Right renal cortex interstitium (tissue), 3 donors: ENCODE measurements around the gene TNFRSF18. TPM values are rescaled to one million over a fixed set of nuclear protein-coding genes. Genes with fewer than 3 reads are reported as not detected.
"Not testable (repeated sequence)": the region's sequence is repeated elsewhere in the genome, so short reads cannot be mapped to it uniquely, and the experiment has no call there.

ENCODE experiments used
- DNase-seq, 3 donors: peaks; one replicate each; pipeline ENCODE4 v3.0.0-alpha.2; 2013; ENCODE audit warnings: low read depth in 3 of 3, low spot score in 2 of 3
- polyA plus RNA-seq, 3 donors: library from polyadenylated mRNA; unstranded; fragments of 120-200 nt; gene quantifications; one replicate each; pipeline ENCODE4 v1.2.1, GENCODE V29; 2013; ENCODE audit not compliant: insufficient read length in 3 of 3

TNFRSF18 gene
- polyA plus RNA-seq, 3 donors: 0.33 to 0.68 TPM; not detected in 1

- DNase-seq: no peak
Observed at GRCh38 chr1:1199141-1199960, 7.0 kb downstream of the TNFRSF18 start.

GRCh38 chr1:1198423-1199140 lies 7.8 kb downstream of the TNFRSF18 start:
- no peak for DNase-seq

DNA sequence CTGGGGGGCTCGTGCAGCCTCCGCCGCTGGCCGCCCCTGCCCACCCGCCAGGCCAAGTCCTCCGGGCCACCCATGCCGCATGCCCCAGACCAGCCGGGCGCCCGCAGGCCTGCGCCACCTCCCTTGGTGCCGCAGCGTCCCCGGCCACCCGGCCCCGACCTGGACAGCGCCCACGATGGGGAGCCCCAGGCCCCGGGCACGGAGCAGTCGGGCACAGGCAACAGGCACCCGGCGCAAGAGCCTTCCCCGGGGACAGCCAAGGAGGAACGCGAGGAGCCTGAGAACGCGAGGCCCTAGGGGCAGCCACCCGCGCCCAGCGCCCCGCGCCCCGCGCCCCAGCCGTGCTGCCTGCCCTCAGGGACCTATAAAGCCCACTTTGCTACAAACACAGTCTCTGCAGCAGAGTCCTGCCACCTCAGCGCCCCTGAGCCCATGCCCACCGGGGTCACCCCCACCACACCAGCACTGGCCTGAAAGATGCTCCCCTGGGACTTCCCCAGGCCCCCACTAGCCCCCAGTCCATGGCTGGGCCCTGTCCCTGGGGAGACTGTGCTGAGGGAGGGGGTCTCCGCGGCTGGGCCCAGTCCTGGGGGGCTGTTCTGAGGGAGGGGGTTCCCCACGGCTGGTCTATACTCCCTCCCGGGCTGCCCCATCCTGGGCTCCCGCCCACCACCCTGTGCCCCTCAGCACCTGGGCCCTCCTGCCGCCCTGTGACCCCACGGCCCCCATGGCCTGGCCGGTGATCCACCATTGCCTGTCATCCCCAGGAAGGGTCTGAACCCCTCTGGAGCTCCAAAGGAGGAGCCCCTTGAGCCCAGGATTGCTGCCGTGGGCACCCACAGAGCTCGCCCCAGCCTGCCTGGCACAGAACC lies 8.6 kb downstream of the TNFRSF18 start:
- DNase-seq: no peak

GRCh38 chr1:1197188-1197500 lies 9.2 kb downstream of the TNFRSF18 start:
- DNase-seq: no peak

DNA sequence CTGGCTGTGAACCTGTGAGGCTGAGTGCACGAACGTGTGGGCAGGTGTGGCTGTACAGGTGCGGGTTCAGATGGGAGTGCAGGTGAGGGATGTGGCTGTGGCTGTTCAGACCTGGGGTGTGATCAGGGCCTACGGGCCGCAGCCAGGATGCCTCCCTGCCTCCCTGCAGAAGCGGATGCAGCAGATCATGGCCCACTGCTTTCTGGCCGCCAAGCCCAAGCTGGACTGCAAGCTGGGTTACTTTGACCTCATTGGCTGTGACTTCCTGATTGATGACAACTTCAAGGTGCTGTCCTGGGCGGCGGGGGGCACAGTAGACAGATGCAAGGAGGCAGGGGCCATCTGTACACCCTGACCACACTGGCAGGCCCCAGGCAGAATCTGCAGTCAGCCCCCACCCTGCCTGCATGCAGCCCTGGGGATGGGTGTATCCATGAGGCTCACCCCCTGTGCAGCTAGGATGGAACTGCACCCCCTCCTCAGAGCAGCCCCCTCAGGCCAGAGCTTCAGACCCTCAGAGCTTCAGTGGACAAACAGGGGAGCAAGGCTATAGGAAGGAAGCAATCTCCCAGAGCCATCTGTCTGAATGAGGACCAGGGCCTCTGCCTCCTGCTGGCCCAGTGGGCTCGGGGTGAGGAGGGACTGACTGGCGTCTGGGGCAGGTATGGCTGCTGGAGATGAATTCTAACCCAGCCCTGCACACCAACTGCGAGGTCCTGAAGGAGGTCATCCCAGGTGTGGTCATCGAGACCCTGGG lies 9.8 kb downstream of the TNFRSF18 start:
- DNase-seq: no peak

GRCh38 chr1:1195726-1196125 lies 10.7 kb downstream of the TNFRSF18 start:
- not testable (repeated sequence) for DNase-seq

DNA sequence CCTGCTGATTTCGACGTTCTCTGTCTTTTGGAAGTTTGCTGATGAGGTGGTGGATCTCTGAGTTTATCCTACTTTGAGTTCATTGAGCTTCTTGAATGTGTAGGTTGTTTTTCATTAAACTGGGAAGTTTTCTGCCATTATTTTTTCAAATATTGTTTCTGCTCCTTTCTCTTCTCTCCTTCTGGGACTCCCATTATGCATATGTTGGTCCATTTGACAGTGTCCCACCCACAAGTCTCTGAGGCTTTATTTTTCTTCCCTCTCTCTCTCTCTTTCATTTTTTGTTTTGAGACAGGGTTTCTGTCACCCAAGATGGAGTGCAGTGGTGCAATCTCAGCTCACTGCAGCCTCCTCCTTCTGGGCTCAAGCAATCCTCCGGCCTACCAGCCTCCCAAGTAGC lies 11.7 kb downstream of the TNFRSF18 start:
- DNase-seq: no peak

DNA sequence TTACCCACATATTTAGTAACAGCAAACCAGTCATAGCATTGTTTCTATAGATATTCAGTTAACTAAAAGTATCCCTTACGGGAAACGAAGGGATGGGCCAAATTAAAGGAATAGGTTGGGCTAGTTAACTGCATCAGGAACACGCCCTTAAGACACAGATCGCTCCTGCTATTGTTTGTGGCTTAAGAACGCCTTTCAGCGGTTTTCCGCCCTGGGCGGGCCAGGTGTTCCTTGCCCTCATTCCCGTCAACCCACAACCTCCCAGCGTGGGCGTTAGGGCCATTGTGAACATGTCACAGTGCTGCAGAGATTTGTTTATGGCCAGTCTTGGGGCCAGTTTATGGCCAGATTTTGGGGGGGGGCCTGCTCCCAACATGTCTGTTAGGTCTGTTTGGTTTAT lies 14.7 kb downstream of the TNFRSF18 start:
- DNase-seq: no peak

DNA sequence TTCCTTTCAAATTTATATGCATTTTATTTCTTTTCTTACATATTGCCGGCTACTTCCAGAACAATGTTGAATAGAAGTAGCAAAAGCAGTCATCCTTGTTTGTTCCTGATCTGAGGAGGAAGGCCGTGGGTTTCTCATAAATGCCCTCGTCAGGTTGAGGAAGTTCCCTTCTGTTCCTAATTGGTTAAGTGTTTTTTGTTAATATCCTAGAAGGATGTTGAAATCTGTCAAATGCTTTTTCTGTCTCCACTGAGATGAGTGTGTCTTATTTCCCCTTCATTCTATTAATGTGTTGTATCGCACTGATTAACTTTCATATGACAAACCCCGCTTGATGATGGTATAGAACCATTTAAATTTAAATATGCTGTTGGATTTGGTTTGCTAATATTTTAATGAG lies 17.3 kb downstream of the TNFRSF18 start:
- DNase-seq: no peak

DNA sequence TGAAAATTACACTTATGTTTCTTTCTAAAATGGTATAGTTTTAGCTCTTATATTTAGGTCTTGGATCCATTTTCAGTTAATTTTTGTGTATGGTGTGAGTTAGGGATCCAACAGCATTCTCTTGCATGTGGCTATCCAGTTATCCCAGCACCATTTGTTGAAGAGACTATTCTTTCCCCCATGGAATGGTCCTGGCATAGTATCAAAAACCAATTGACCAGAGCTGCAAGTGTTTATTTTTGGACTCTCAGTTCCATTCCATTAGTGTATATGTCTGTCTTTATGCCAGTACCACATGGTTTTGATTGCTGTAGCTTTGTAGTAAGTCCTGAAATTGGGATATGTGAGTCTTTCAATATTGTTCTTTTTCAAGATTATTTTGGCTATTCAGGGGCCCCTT lies 18.5 kb downstream of the TNFRSF18 start:
- no peak for DNase-seq

DNA sequence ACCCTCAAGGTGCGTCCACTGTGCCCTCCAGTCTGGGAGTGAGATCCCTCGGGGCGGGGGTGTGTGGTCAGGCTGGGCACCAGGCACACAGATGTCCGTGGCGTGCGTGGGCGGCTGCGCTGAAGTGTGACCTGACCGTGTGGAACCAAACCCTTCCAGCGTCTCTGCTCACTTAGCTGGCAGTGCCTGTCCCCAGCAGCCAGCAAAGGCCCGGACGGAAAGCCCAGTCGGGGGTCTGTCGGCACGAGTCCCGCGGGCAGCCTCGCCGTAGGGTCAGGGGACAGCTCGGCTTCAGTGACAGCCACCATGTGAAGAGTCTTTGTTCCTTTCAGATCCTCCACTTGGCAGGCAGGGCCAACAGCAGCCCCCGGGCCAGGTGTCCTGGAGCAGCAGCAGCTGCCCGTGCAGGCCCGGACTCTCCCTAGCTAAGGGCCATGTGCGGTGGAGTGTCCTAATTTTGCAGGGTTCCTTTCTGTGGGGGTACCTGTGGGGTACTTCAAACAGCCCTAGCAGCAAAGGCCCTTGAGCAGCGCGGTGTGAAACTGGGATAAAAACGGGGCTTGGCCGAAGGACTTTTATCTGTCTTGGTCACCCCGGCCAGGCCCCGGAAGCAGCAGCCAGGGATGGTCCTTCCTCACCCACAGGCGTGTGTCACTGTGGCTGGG lies 21.2 kb downstream of the TNFRSF18 start:
- no peak for DNase-seq

GRCh38 chr1:1183833-1184775 lies 22.3 kb downstream of the TNFRSF18 start:
- no peak for DNase-seq

GRCh38 chr1:1183221-1183747 lies 23.1 kb downstream of the TNFRSF18 start:
- no peak for DNase-seq

DNA sequence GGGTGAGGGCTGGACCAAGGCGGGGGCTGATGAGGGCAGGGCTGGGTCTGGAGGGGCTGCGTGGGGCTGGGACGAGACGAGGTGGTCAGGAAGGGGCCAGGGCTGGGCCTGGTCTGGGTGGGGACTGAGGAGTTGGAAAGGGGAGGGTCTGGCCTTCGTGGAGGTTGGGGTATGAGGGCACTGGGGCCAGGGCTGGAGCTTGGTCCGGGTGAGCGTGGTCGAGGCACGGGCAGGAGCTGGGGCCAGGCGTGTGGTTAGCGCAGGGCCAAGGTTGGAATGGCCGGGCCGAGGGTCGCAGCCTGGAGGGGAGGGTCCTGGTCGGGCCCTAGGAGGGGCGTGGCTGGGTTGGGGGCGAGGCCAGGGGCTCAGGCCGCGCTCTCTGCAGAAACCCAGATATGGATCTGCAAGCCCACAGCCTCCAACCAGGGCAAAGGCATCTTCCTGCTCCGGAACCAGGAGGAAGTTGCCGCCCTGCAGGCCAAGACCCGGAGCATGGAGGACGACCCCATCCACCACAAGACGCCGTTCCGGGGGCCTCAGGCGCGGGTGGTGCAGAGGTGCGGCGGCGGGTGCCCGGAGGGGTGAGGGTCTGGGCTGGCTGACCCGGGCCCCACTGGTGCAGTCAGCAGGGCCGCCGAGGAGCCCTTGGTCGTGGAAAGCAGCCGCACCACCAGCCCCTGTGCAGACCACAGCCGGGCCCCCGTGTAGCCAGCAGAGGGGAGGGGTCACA lies 23.7 kb downstream of the TNFRSF18 start:
- no peak for DNase-seq

DNA sequence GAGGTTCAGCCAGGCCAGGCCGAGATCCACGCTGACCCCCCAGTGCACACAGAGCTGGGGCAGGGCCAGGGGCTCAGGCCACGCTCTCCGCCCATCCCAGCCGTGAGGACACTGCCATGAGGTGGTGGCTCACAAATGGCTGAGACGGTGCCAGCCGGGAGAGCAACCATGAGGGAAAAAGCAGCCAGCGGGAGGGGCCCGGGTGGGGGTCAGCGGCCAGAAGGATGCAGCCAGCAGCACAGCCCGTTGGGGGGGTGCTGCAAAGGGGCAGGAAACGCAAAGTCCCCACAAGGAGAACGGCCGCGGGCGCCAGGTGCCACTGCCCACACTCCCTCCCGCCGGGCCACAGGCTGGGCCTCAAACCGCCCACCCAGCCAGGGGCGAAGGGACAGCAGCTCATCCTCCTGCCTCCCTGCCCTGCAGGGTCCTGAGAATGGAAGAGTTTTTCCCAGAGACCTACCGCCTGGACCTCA lies 24.4 kb downstream of the TNFRSF18 start:
- DNase-seq: no peak

DNA sequence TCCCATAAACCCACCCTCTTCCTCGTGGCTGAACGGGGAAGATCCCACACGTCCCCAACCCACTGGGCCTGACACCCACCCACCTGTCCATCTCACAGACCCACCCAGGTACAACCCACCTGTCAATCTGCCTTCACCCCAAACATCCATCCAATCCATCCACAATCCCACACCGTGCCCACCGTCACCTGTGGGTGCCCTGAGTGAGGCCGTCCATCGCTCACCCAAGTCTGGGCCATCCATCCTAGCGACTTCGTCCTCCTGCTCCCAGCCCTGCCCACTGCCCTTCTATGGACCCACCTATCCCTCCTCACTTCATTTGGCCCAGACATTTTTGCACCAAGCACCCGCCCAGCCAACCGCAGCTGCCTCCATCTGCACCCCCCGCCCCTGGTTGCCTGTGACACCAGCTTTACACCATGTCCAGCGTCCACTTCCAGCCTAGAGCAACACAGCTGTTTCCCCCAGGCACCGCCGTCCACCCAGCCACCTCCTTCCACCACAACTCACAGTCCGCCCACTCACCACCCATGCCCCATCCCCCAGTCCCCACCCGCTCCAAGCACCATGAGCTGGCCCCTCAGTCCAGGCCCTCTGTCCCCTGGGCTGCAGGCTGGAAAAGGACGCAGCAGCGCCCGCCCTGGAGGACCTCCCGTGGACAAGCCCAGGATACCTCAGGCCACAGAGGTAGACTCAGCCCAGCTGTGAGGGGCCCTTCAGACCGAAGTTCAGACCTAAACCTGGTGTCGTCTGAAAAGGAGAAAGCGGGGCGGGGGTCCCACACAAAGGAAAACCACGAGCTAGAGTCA lies 25.1 kb downstream of the TNFRSF18 start:
- DNase-seq: no peak
